H1 (cell line): ENCODE results near the gene TLR10. TPM values are rescaled to one million over a fixed set of nuclear protein-coding genes. Genes with fewer than 3 reads are reported as not detected.

ENCODE experiments used
- CTCF ChIA-PET: fragments of 300-600 bp; sonication (Branson Sonifier 250); formaldehyde crosslinking; loops from one replicate; lab custom pipeline; 2021; ENCODE audit not compliant: partially characterized antibody; lab: Charles Lee
- POLR2A ChIA-PET: fragments of 300-600 bp; sonication (Branson Sonifier 250); formaldehyde crosslinking; loops from one replicate; lab custom pipeline; 2021; ENCODE audit warnings: inconsistent platforms; ENCODE audit not compliant: partially characterized antibody; lab: Charles Lee
- DNase-seq, 2 experiments: peaks; one replicate each; pipeline versions ENCODE4 v3.0.0 to v3.0.0-alpha.2; 2010 to 2022; ENCODE audit warnings: low spot score in 2 of 2, low read depth in 1 of 2, mixed read lengths in 1 of 2
- FAIRE-seq: peaks from 2 replicates; lab custom pipeline; 2011; peaks lifted over from hg19 to GRCh38; lab: Jason Lieb, UNC
- H2AFZ ChIP-seq: 2 replicates; pipeline ENCODE4 v1.8.1; 2012; ENCODE audit warnings: low read length, inconsistent platforms
- H2AK5ac ChIP-seq: 2 replicates; pipeline ENCODE4 v1.6.1; 2013; ENCODE audit warnings: low read depth, low read length
- H2BK120ac ChIP-seq: replicated peaks from 2 replicates; pipeline ENCODE3; 2013; ENCODE audit warnings: low read depth, low read length, inconsistent platforms
- H2BK12ac ChIP-seq: 2 replicates; pipeline ENCODE4 v1.6.1; 2013; ENCODE audit warnings: low read depth, low read length
- H2BK15ac ChIP-seq: 2 replicates; pipeline ENCODE4 v1.6.1; 2013; ENCODE audit warnings: low read length
- H2BK20ac ChIP-seq: 2 replicates; pipeline ENCODE4 v1.6.1; 2013; ENCODE audit warnings: low read length
- H2BK5ac ChIP-seq: 2 replicates; pipeline ENCODE4 v1.6.1; 2013; ENCODE audit warnings: low read depth, low read length
- H3K14ac ChIP-seq: 2 replicates; pipeline ENCODE4 v1.6.1; 2013; ENCODE audit warnings: inconsistent platforms; ENCODE audit not compliant: insufficient read length
- H3K18ac ChIP-seq: 2 replicates; pipeline ENCODE4 v1.6.1; 2013; ENCODE audit warnings: low read length; ENCODE audit errors: extremely low read depth
- H3K23ac ChIP-seq: 2 replicates; pipeline ENCODE4 v1.6.1; 2013; ENCODE audit warnings: inconsistent platforms; ENCODE audit not compliant: insufficient read length
- H3K23me2 ChIP-seq: 2 replicates; pipeline ENCODE4 v1.6.1; 2013; ENCODE audit warnings: low read depth, low read length
- H3K27ac ChIP-seq: 2 replicates; pipeline ENCODE4 v1.6.1; 2011; ENCODE audit warnings: low read depth, low read length, inconsistent platforms
- H3K27me3 ChIP-seq, 4 experiments: replicated peaks in 1 of 4; 1 replicate in 1 of 4; 2 replicates in 3 of 4; pipeline versions ENCODE4 v1.6.1 to v1.8.1; 2011 to 2013; ENCODE audit warnings: low read length in 3 of 4, mild to moderate bottlenecking in 3 of 4, inconsistent platforms in 2 of 4, mixed read lengths in 2 of 4, moderate library complexity in 1 of 4; ENCODE audit not compliant: control insufficient read depth in 3 of 4, insufficient read depth in 3 of 4; ENCODE audit errors: extremely low read depth in 1 of 4
- H3K36me3 ChIP-seq, 4 experiments: 2 replicates each; pipeline versions ENCODE4 v1.6.1 to v1.8.1; 2011 to 2013; ENCODE audit warnings: mild to moderate bottlenecking in 4 of 4, low read length in 3 of 4, moderate library complexity in 2 of 4, control low read depth in 1 of 4, inconsistent platforms in 1 of 4; ENCODE audit not compliant: insufficient read depth in 4 of 4, control insufficient read depth in 2 of 4
- H3K4ac ChIP-seq: replicated peaks from 2 replicates; pipeline ENCODE3; 2013; ENCODE audit warnings: low read length, low read depth, mixed read lengths, inconsistent platforms; ENCODE audit not compliant: insufficient read length
- H3K4me1 ChIP-seq, 4 experiments: replicated peaks in 1 of 4; 1 replicate in 1 of 4; 2 replicates in 3 of 4; pipeline versions ENCODE4 v1.6.1 to v1.8.1; 2011 to 2013; ENCODE audit warnings: low read length in 3 of 4, inconsistent platforms in 2 of 4, mixed read lengths in 1 of 4; ENCODE audit not compliant: insufficient read depth in 4 of 4, control insufficient read depth in 3 of 4
- H3K4me2 ChIP-seq, 2 experiments: 2 replicates each; pipeline versions ENCODE4 v1.6.1 to v1.8.1; 2011 to 2013; ENCODE audit warnings: low read depth in 2 of 2, low read length in 2 of 2, control low read depth in 1 of 2, inconsistent platforms in 1 of 2, mild to moderate bottlenecking in 1 of 2; ENCODE audit not compliant: insufficient read depth in 1 of 2
- H3K4me3 ChIP-seq, 4 experiments: fragments of 200-600, 300-600 bp in 1 of 4; sonication (generic), shearing (Covaris generic), sonication (Bioruptor Twin) in 1 of 4; 2 replicates each; pipeline versions ENCODE4 v1.5.1 to v1.8.1; 2011 to 2016; ENCODE audit warnings: low read length in 4 of 4, low read depth in 3 of 4, control low read depth in 2 of 4, inconsistent platforms in 2 of 4, mild to moderate bottlenecking in 2 of 4, mixed read lengths in 1 of 4, moderate library complexity in 1 of 4; ENCODE audit not compliant: insufficient read depth in 2 of 4; ENCODE audit errors: extremely low read depth in 1 of 4
- H3K56ac ChIP-seq: replicated peaks from 2 replicates; pipeline ENCODE3; 2013; ENCODE audit warnings: low read depth, mild to moderate bottlenecking, mixed read lengths, low read length, inconsistent platforms; ENCODE audit not compliant: insufficient read length
- H3K79me1 ChIP-seq: 2 replicates; pipeline ENCODE4 v1.6.1; 2013; ENCODE audit warnings: low read depth, low read length, control low read depth
- H3K79me2 ChIP-seq, 2 experiments: 2 replicates each; pipeline versions ENCODE4 v1.6.1 to v1.8.1; 2012 to 2013; ENCODE audit warnings: low read length in 2 of 2, mild to moderate bottlenecking in 2 of 2, inconsistent platforms in 1 of 2; ENCODE audit not compliant: insufficient read depth in 2 of 2, control insufficient read depth in 1 of 2
- H3K9ac ChIP-seq, 4 experiments: replicated peaks in 1 of 4; 1 replicate in 1 of 4; 2 replicates in 3 of 4; pipeline versions ENCODE4 v1.6.1 to v1.8.1; 2011 to 2013; ENCODE audit warnings: low read depth in 3 of 4, low read length in 3 of 4, control low read depth in 2 of 4, mild to moderate bottlenecking in 2 of 4, moderate library complexity in 2 of 4, inconsistent platforms in 1 of 4; ENCODE audit errors: extremely low read depth in 1 of 4
- H3K9me3 ChIP-seq, 2 experiments: 2 replicates each; pipeline versions ENCODE4 v1.6.1 to v1.8.1; 2012 to 2013; ENCODE audit warnings: mild to moderate bottlenecking in 2 of 2, moderate library complexity in 2 of 2, control low read depth in 1 of 2, inconsistent platforms in 1 of 2, low read depth in 1 of 2, low read length in 1 of 2, mixed read lengths in 1 of 2; ENCODE audit not compliant: insufficient read depth in 2 of 2
- H4K20me1 ChIP-seq, 2 experiments: replicated peaks in 1 of 2; 2 replicates each; pipeline versions ENCODE3 to v1.8.1; 2011 to 2013; ENCODE audit warnings: inconsistent platforms in 2 of 2, low read length in 2 of 2, mild to moderate bottlenecking in 1 of 2; ENCODE audit not compliant: insufficient read depth in 2 of 2, control insufficient read depth in 1 of 2
- H4K5ac ChIP-seq: 2 replicates; pipeline ENCODE4 v1.6.1; 2013; ENCODE audit warnings: low read length, low read depth, mixed read lengths, inconsistent platforms; ENCODE audit not compliant: insufficient read length
- H4K8ac ChIP-seq: 2 replicates; pipeline ENCODE4 v1.8.0; 2013; ENCODE audit warnings: mild to moderate bottlenecking, moderate library complexity, low read length, inconsistent platforms; ENCODE audit not compliant: insufficient read depth; ENCODE audit errors: extremely low read depth
- H4K91ac ChIP-seq: replicated peaks from 2 replicates; pipeline ENCODE3; 2013; ENCODE audit warnings: low read length, mixed read lengths, inconsistent platforms; ENCODE audit not compliant: insufficient read length
- CBX5 ChIP-seq: fragments of 300-800, 300-1000 bp; sonication (generic); IDR thresholded peaks from 2 replicates; pipeline ENCODE4 v1.7.1; 2016; ENCODE audit warnings: antibody characterized with exemption, low read length, low read depth
- CTBP2 ChIP-seq: IDR thresholded peaks from 2 replicates; pipeline ENCODE4 v1.7.0; 2011; ENCODE audit warnings: borderline replicate concordance, mild to moderate bottlenecking, moderate library complexity, mixed read lengths, low read length; ENCODE audit not compliant: insufficient read depth, insufficient read length
- E2F6 ChIP-seq: IDR thresholded peaks from 2 replicates; pipeline ENCODE4 v1.6.1; 2012; ENCODE audit warnings: inconsistent platforms
- EP300 ChIP-seq, 2 experiments: IDR thresholded peaks; 1 replicate in 1 of 2; 2 replicates in 1 of 2; pipeline ENCODE4 v1.6.1; 2011 to 2012; ENCODE audit warnings: low read depth in 2 of 2, low read length in 2 of 2, mild to moderate bottlenecking in 2 of 2, borderline replicate concordance in 1 of 2, inconsistent platforms in 1 of 2, moderate library complexity in 1 of 2
- EZH2 ChIP-seq: fragments of 200-600 bp; sonication (generic); IDR thresholded peaks from 2 replicates; pipeline ENCODE4 v1.7.1; 2012; ENCODE audit warnings: low read depth, mild to moderate bottlenecking, moderate library complexity, low read length, inconsistent platforms; ENCODE audit not compliant: severe bottlenecking
- HDAC2 ChIP-seq, 2 experiments: fragments of 300-600 bp in 1 of 2; sonication (generic) in 1 of 2; IDR thresholded peaks; 2 replicates each; pipeline ENCODE4 v1.6.1; 2011 to 2012; ENCODE audit warnings: low read depth in 2 of 2, low read length in 2 of 2, mild to moderate bottlenecking in 2 of 2, moderate library complexity in 2 of 2, borderline replicate concordance in 1 of 2, inconsistent platforms in 1 of 2
- HDAC6 ChIP-seq: IDR thresholded peaks from one replicate; pipeline ENCODE4 v1.7.1; 2012; ENCODE audit warnings: low read depth, mild to moderate bottlenecking, inconsistent platforms, low read length, moderate library complexity
- JUND ChIP-seq: IDR thresholded peaks from 2 replicates; pipeline ENCODE4 v1.6.1; 2011; ENCODE audit warnings: mild to moderate bottlenecking, improper control_type of control experiment, low read length
- KDM1A ChIP-seq: fragments of 200-600, 300-600 bp; sonication (generic); IDR thresholded peaks from 2 replicates; pipeline ENCODE4 v1.7.1; 2016; ENCODE audit warnings: mild to moderate bottlenecking, low read length, borderline replicate concordance
- POU5F1 ChIP-seq: IDR thresholded peaks from 2 replicates; pipeline ENCODE4 v1.6.1; 2011; ENCODE audit warnings: low read depth, mild to moderate bottlenecking, low read length, moderate library complexity
- RBBP5 ChIP-seq: IDR thresholded peaks from 2 replicates; pipeline ENCODE4 v1.7.1; 2012; ENCODE audit warnings: low read depth, mild to moderate bottlenecking, inconsistent platforms, low read length, moderate library complexity, borderline replicate concordance
- SIX5 ChIP-seq: IDR thresholded peaks from 2 replicates; pipeline ENCODE4 v1.6.1; 2011; ENCODE audit warnings: mild to moderate bottlenecking, low read depth, low read length
- TAF1 ChIP-seq: IDR thresholded peaks from 2 replicates; pipeline ENCODE4 v1.6.1; 2011; ENCODE audit warnings: mild to moderate bottlenecking, low read depth, low read length
- WGBS, 2 experiments: shearing (Covaris generic) in 1 of 2; methylation state at CpG; one replicate each; pipeline versions ENCODE4 v1.1.6 to v1.1.7; 2013 to 2015; ENCODE audit warnings: low lambda C conversion rate in 2 of 2, mixed read lengths in 2 of 2, inconsistent platforms in 1 of 2, low coverage in 1 of 2, missing lambda C conversion rate in 1 of 2; ENCODE audit not compliant: insufficient replicate concordance in 2 of 2, insufficient coverage in 1 of 2, insufficient read length in 1 of 2; ENCODE audit errors: extremely low coverage in 1 of 2, missing lambda C conversion rate in 1 of 2; 5-methylcytosine and 5-hydroxymethylcytosine counted together
- polyA plus RNA-seq, 7 experiments: library from polyadenylated mRNA; depleted of rRNA in 3 of 7; stranded (reverse) in 5 of 7; unstranded in 2 of 7; fragments of >200 nt in 5 of 7; fragments of 200-250 nt in 2 of 7; gene quantifications; 1 replicate in 5 of 7; 2 replicates in 1 of 7; 4 replicates in 1 of 7; pipeline versions ENCODE4 v1.2.1 to v1.2.3, GENCODE V29; 2011 to 2013; ENCODE audit warnings: missing spikeins in 2 of 7, mixed read lengths in 2 of 7
- total RNA-seq: library from RNA; stranded (reverse); fragmentation: NEBNext Ultra II Directional; extraction: Animal tissue kit (Norgen Biotek cat#: 25700); gene quantifications from 2 replicates; pipeline ENCODE4 v1.2.1, GENCODE V29; 2021

The TLR10 gene
- total and polyA plus RNA-seq, 2 of the 8 experiments (the other 6 are each of a cell fraction or from before 2014, with no cell fraction given) = not detected

DNA sequence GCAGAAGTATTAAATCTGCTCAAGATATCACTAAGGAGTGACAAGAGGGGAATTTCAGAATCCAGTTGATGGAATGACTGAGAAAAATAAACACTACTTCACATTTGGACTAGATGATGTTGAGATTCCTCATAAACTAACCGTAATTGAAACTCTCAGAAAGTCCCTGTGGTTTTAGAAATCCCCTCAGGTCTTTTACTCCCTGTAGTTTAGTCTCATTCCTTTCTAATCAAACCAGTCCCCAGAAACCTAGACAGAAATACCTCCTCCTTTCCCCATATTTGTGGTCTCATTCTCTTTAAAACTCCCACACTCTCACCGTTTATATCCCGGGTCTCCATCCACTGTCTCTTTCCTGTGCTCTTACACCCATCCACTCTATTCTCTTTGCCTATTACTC is 36.8 kb upstream of the TLR10 start:
- Histone ChIP-seq H2BK120ac (no peak overlapping the region), H3K27me3 (no peaks in the 10 kb centered on the region), H3K18ac (no peak overlapping the region), H2BK12ac (no peak overlapping the region), H2BK20ac (no peak overlapping the region), H2AFZ (no peak overlapping the region), H3K4me3 (no peak overlapping the region), H4K91ac (no peak overlapping the region), H4K20me1 (no peaks in the 10 kb centered on the region), H3K4ac (no peak overlapping the region), H3K56ac (no peak overlapping the region), H3K23me2 (no peaks in the 10 kb centered on the region), H3K23ac (no peak overlapping the region), H3K36me3 (no peaks in the 10 kb centered on the region), H3K79me1 (no peaks in the 10 kb centered on the region), H3K27ac (no peak overlapping the region), H3K4me1 (no peaks in the 10 kb centered on the region), H4K5ac (no peak overlapping the region), H2BK5ac (no peak overlapping the region), H3K4me2 (no peak overlapping the region), H3K14ac (no peak overlapping the region), H3K79me2 (no peaks in the 10 kb centered on the region), H2AK5ac (no peak overlapping the region), H2BK15ac (no peak overlapping the region), H4K8ac (no peak overlapping the region), H3K9me3 (peaks cover 12% of the 10 kb centered on the region in 2 experiments; a peak in 3 of 4 replicates), H3K9ac (no peak overlapping the region)
- 87% methylated on average over 3 of the region's 3 CpGs; no CpG with 5 or more reads in 1 of the 2 experiments for WGBS, 2 experiments
- CTCF ChIA-PET = interaction anchor here (1.3 kb wide), 1 partner anchor 37 kb away, joined by 4 read pairs; the partner anchor contains the start of gene TLR10
- FAIRE-seq (no peak), DNase-seq (no peak)
- POLR2A ChIA-PET = no interaction called here
- TF ChIP-seq CBX5 = no peak
- no peak for TF ChIP-seq KDM1A
- TF ChIP-seq SIX5 = no peak
- TF ChIP-seq RBBP5 = no peak
- TF ChIP-seq POU5F1 = no peak
- no peak for TF ChIP-seq EP300 (IDR thresholded peaks at IDR 0.05; ENCODE audit: borderline replicate concordance in 1 of 2, low read depth in 2 of 2, low read length in 2 of 2)
- TF ChIP-seq HDAC2 (IDR thresholded peaks at IDR 0.05; ENCODE audit: borderline replicate concordance in 1 of 2, low read depth in 2 of 2, low read length in 2 of 2) = no peak
- no peak for TF ChIP-seq EZH2
- TF ChIP-seq JUND = no peak
- TF ChIP-seq TAF1 = no peak
- no peak for TF ChIP-seq CTBP2
- TF ChIP-seq HDAC6 = no peak
- no peak for TF ChIP-seq E2F6
